ENCODE measurements around the gene MRAP. TPM values are rescaled to one million over a fixed set of nuclear protein-coding genes. Genes with fewer than 3 reads are reported as not detected.

MRAP gene
- total and polyA plus RNA-seq, 9 of the 15 experiments (the other 6 are each of a cell fraction or from before 2014, with no cell fraction given) = 0.63 to 2.3 TPM; not detected in 7

GRCh38 chr21:32319012-32319411 is 20.4 kb downstream of the MRAP start:
- no peak for FAIRE-seq
- TF ChIP-seq DLX4 (CRISPR knock-in tag; IDR thresholded peaks at IDR 0.05) (no peak), SRF (CRISPR knock-in tag; IDR thresholded peaks at IDR 0.05) (no peak), DACH1 (IDR thresholded peaks at IDR 0.05; ENCODE audit: partially characterized antibody) (no peak), TAL1 (IDR thresholded peaks at IDR 0.05) (no peak), ZNF785 (CRISPR knock-in tag; IDR thresholded peaks at IDR 0.05) (no peak), ZC3H8 (IDR thresholded peaks at IDR 0.05) (no peak), ILK (tag; IDR thresholded peaks at IDR 0.05; ENCODE audit: borderline replicate concordance, low read depth) (no peak), ZNF408 (CRISPR knock-in tag; IDR thresholded peaks at IDR 0.05; ENCODE audit: low read depth) (no peak), RFX1 (IDR thresholded peaks at IDR 0.05) (no peak), BRF1 (IDR thresholded peaks at IDR 0.05; ENCODE audit: borderline replicate concordance, extremely low read depth, insufficient read length) (no peak), FOXA3 (CRISPR knock-in tag; conservative IDR thresholded peaks at IDR 0.05 in 1 of 2, IDR thresholded peaks at IDR 0.05 in 1 of 2) (no peak), ATF7 (IDR thresholded peaks at IDR 0.05) (no peak)
- TF ChIP-seq, protein P1, sequence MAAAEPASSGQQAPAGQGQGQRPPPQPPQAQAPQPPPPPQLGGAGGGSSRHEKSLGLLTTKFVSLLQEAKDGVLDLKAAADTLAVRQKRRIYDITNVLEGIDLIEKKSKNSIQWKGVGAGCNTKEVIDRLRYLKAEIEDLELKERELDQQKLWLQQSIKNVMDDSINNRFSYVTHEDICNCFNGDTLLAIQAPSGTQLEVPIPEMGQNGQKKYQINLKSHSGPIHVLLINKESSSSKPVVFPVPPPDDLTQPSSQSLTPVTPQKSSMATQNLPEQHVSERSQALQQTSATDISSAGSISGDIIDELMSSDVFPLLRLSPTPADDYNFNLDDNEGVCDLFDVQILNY (CRISPR knock-in tag; IDR thresholded peaks at IDR 0.05) = no peak

More at GRCh38 chr21:32319012-32319411, 20.4 kb downstream of the MRAP start:
- ChIA-PET POLR2A (no interaction called here), CTCF (ENCODE audit: low intra/inter-chr PET ratio) (no interaction called here)
- Histone ChIP-seq H3K9ac (ENCODE audit: insufficient read depth in 1 of 2, low read depth in 2 of 2, low read length in 2 of 2) (peak overlapping the region in 1 of 2 experiments; percentile 61; a peak in 2 of 4 replicates), H3K36me3 (ENCODE audit: control insufficient read depth, insufficient read depth, low read length) (peaks cover 97% of the 10 kb centered on the region), H2AFZ (ENCODE audit: low read depth, low read length) (no peak overlapping the region), H4K20me1 (replicated peaks; ENCODE audit: control insufficient read depth, insufficient read depth, low read length) (0 out of 2 replicates have a peak, but pooled peaks cover 4% of the 10 kb centered on the region), H3K27ac (ENCODE audit: extremely low read depth, low read depth, low read length) (no peak overlapping the region), H3K4me3 (no peak overlapping the region), H3K27me3 (ENCODE audit: control insufficient read depth in 2 of 2, insufficient read depth in 2 of 2, low read length in 2 of 2) (no peaks in the 10 kb centered on the region), H3K4me1 (replicated peaks in 1 of 2; ENCODE audit: control insufficient read depth in 2 of 2, insufficient read depth in 2 of 2, low read length in 2 of 2) (peaks cover 0 to 7% of the 10 kb centered on the region in 2 experiments; a peak in 1 of 5 replicates), H3K4me2 (ENCODE audit: insufficient read depth, low read length) (no peak overlapping the region), H3K9me1 (ENCODE audit: control insufficient read depth, insufficient read depth, low read length) (no peaks in the 10 kb centered on the region), H3K79me2 (ENCODE audit: control insufficient read depth, insufficient read depth, low read length) (no peaks in the 10 kb centered on the region), H3K9me3 (replicated peaks; ENCODE audit: control insufficient read depth, insufficient read depth, low read depth, low read length) (no peaks in the 10 kb centered on the region)
- BruUV-seq (replicated peaks) = no TSS peak
- intact Hi-C loops (cut with micrococcal nuclease) (no loop called here), in situ Hi-C loops (cut with MboI) (no loop called here)
- ATAC-seq (no peak), DNase-seq (ENCODE audit: extremely low read depth in 1 of 4, low spot score in 3 of 4) (no peak)
- 90% methylated on average over 7 of the region's 7 CpGs for WGBS (ENCODE audit: insufficient coverage, low coverage, missing lambda C conversion rate)

Measured in K562 (cell line).